ENCODE results near the gene MOGAT3.

The MOGAT3 gene

GRCh38 chr7:101170617-101171441 is 30.0 kb downstream of the MOGAT3 start:
- DNase-seq: no peak

GRCh38 chr7:101169838-101170551 is 30.8 kb downstream of the MOGAT3 start:
- peak; percentile 26 to 52 for DNase-seq

DNA sequence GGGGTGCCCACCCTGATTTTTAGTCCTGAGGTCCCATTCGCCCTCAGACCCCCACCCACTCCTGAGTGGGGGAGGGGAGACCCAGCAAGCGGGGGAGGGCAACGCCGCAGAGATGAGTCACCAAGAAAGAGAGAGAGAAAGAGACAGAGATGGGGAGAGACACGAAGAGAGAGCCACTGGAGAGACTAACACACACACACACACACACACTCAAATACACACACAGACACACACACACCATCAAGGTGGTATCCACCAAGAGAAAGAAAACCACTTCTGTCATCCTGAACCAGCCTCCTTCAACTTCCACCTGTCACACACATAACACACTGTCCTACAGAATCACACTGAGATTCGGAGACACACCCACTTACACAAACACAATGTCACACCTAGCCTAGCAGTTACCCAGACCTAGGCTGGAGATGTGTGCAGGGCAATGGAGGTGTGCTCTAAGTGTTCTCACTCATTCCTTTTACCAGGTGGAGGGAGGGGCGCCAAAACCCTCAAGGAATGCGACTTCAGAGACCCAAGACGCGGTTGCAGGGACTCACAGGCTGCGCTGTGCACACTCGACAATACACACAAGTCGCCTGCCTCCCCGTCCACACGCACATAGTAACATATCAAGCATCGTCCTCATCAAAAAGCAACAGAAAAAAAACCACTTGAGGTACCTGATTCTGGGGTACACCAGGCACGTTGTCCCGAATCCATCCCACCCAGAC is 31.6 kb downstream of the MOGAT3 start:
- no peak for DNase-seq

- DNase-seq: no peak
Measured at GRCh38 chr7:101168412-101169049, 32.3 kb downstream of the MOGAT3 start.

DNA sequence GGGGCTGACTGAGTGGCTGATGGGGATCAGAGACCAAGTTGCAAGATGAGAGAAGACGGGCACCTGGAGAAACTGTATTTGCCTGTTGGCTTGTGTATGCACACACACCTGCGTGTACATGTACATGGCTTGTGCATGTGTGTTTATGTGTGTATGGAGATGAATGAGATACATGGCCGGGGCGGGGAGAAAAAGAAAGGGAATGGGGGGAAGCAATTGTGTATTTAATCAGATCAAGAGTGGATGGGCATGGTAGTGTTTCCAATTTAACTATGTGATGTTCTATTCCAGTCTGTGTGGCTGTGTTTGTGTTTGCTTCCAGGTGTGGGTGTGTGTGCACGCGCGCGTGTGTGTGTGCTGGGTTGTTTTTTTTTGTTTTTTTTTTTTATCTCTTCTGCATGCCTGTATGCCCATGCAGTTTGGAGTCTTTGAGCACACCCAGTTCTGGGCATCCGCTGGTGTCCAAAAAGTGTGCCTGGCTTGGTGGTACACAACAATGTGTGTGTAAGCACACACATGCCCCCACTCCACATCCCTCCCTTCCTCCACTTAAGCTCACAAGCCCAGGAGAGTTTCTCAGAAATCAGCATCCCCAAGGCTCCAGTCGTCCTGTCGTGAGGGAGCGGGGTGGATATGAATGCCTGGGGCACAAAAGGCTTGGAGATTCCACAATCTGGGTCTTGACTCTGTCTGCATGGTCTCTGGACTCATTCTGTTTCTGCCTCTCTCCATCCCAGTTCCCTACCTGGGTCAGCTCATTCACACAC is 33.0 kb downstream of the MOGAT3 start:
- no peak for DNase-seq

- peak; percentile 34 to 53 for DNase-seq
Measured at GRCh38 chr7:101166909-101167644, 33.8 kb downstream of the MOGAT3 start.

DNA sequence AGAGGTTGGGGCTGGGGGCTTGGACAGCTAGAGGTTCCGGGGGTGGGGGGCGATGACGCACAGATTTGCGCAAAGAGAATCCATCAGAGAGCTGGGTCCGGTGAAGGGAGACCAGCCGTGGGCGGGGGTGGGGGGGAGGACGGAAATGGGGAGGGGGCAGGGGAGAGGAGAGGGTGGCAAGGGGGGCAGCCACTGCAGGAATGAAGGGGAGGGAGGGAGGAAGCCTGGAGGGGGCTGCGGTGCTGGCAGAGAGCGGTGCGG is 34.3 kb downstream of the MOGAT3 start:
- DNase-seq: no peak

DNA sequence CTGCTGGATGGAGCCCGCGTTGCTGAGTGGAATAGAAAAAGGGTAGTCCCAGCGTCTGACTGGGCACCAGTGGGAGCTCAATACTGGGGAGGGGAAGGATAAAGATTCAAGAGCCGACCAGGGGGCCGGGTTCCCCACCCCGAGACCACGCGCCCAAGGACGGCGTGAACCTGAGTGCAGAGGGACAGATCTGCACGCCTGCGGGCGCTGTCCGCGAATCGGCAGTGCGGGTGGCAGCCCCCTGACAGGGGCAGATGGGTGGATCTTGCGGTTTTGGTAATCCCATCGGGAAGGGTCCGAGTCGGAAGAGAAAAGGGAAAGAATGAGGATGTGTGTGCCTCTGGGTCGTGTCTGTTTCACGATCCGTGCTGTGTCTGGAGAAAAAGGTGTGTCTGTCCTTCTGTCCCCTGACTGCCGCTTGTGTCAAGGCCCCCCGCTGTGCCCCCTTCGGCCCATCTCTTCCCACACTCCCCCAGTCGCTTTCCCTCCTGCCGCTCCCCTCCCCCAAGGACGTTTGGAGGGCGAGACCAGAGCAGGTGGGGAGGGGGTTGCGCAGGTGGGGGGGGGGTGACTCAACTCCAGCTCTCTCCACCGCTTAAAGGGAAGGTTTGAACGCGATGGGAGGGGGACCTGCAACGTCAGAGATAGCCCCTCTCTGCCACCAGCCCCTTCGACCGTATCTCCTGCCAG is 34.7 kb downstream of the MOGAT3 start:
- DNase-seq: no peak

DNA sequence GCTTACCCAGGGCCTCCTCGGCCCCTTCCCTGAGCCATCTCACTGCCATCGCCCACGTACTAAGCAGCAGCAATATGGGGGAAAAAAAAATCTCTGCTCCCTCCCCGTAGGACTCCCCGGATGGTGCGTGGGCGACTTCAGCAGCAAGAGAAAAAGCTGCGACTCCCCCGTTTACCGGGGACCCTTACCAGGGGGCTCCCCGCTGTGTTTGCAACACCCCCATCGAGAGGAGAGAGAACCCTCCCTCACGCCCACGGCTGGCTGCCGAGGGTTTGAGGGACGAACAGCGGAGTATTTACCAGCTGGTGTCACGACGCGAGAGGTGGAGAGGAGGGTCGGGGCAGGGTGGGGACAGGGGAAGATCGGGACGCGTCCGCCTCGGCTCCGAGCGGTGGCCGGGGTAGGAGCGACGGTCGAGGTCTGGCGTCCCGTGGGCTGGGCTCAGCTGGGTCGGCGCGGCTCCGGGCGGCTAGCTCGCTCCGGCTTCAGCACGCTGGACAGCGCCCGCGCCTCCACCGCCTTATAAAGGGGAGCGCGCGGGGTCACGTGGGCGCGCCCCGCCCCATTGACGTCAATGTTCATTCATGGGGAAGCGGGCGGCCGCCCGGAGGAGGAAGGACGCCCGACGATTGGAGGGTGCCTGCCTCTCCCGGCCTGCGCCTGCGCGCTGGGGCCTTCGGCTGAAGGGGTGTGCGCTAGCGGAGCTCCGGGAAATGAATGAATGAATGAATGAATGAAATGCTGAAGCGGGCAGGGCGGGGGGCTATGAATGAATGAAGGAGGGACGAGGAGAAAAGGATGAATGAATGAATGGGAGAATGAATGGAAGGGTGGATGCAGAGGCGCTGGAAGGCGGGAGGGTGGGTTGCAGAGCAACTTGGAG is 35.5 kb downstream of the MOGAT3 start, which contains the start of gene VGF:
Gene VGF (minus strand): TSS at position 495 of the 883 bp plus-strand sequence. CDS start 726 bp downstream, outside the sequence.
- DNase-seq: peak; percentile 93

- no peak for DNase-seq
Measured at GRCh38 chr7:101164071-101164840, 36.6 kb downstream of the MOGAT3 start.

GRCh38 chr7:101163279-101164070 is 37.4 kb downstream of the MOGAT3 start:
- peak; percentile 59 to 67 for DNase-seq

- DNase-seq: peak in 1 of 2 experiments; percentile 67
Measured at GRCh38 chr7:101162551-101163278, 38.1 kb downstream of the MOGAT3 start.

DNA sequence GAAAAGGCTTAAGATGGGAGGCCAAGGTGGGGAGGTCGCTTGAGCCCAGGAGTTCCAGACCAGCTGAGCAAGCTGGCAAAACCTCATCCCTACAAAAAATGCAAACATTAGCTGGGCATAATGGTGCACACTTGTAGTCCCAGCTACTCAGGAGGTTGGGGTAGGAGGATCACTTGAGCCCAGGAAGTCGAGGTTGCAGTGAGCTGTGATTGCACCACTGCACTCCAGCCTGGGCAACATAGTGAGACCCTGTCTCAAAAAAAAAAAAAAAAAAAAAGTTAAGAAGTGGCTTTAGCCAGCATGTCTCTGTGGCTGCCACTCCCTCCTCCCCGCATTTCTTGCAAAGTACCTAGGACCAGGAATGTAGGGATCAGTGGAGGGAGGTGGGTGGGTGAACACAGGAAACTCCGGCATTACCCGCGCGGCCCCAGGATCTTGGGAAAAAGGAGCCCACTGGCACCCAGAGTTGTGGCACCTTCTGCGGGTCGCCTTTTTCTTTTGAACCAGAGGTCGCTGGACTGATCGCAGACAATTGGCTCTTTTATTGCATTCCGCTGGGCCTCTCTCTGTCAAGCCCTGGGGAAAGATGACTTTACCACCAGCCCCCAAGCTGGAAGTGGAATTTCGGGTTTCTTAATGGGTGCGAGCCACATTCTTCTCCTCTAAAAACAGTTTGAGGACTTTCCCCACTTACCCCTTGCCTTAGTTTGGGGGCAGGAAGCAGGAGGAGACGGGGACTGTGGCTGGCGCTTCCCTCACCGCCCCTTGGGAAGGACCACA is 39.0 kb downstream of the MOGAT3 start:
- DNase-seq: no peak

GRCh38 chr7:101160910-101161309 is 39.9 kb downstream of the MOGAT3 start:
- no peak for DNase-seq

- DNase-seq: no peak
Measured at GRCh38 chr7:101159696-101160674, 40.9 kb downstream of the MOGAT3 start.

Measured in SHP77 (cell line).